HepG2 (cell line): ENCODE data around the gene ABCC2. TPM values are rescaled to one million over a fixed set of nuclear protein-coding genes. Genes with fewer than 3 reads are reported as not detected.
A peak's percentile ranks its signal among the peaks of the same experiment; 100 is the strongest.

Experiments used
- ATAC-seq: fragments of 200-7000 bp; cut with Tn5 transposase; 3 replicates; pipeline ENCODE4 v1.9.1; 2020; ENCODE audit warnings: mild to moderate bottlenecking, moderate library complexity
- BruUV-seq: library from RNA; stranded (reverse); fragments of 400-500 nt; replicated peaks from 2 replicates; lab custom pipeline; 2021; lab: Mats Ljungman, UMichigan
- CTCF ChIA-PET: fragments of 300-600 bp; formaldehyde crosslinking; extraction: SDS; loops from one replicate; lab custom pipeline; 2021; ENCODE audit warnings: low total read pairs, inconsistent platforms, low intra/inter-chr PET ratio; lab: Yijun Ruan, JAX
- POLR2A ChIA-PET: fragments of 350-600 bp; sonication (Branson Sonifier 250); formaldehyde crosslinking; loops from one replicate; lab custom pipeline; 2020; ENCODE audit warnings: antibody characterized with exemption, inconsistent platforms; lab: Yijun Ruan, JAX
- DNase-seq: peaks from one replicate; pipeline ENCODE4 v3.0.0-alpha.2; 2015; ENCODE audit warnings: low spot score
- FAIRE-seq: peaks from 3 replicates; lab custom pipeline; 2011; peaks lifted over from hg19 to GRCh38; lab: Jason Lieb, UNC
- H2AFZ ChIP-seq: one replicate; pipeline ENCODE4 v1.6.1; 2011; ENCODE audit warnings: low read length, inconsistent platforms
- H3K27ac ChIP-seq: fragments of 300-600 bp; 3 replicates; pipeline ENCODE4 v1.8.0; 2011; ENCODE audit warnings: mixed run types, mild to moderate bottlenecking, mixed read lengths, low read length, inconsistent platforms; ENCODE audit not compliant: insufficient read depth; ENCODE audit errors: extremely low read length
- H3K27me3 ChIP-seq, 2 experiments: fragments of 200-600 bp in 1 of 2; 2 replicates in 1 of 2; 3 replicates in 1 of 2; pipeline versions ENCODE4 v1.6.0 to v1.8.0; 2011; ENCODE audit warnings: low read length in 2 of 2, mild to moderate bottlenecking in 2 of 2, moderate library complexity in 2 of 2, inconsistent platforms in 1 of 2; ENCODE audit not compliant: insufficient read depth in 2 of 2, control insufficient read depth in 1 of 2
- H3K36me3 ChIP-seq, 2 experiments: fragments of 200-600 bp in 1 of 2; replicated peaks in 1 of 2; 2 replicates in 1 of 2; 3 replicates in 1 of 2; pipeline versions ENCODE4 v1.5.1 to v1.8.0; 2011; ENCODE audit warnings: low read length in 2 of 2, inconsistent platforms in 1 of 2; ENCODE audit not compliant: insufficient read depth in 2 of 2, control insufficient read depth in 1 of 2
- H3K4me1 ChIP-seq: 2 replicates; pipeline ENCODE4 v1.5.1; 2012; ENCODE audit warnings: low read length, inconsistent platforms; ENCODE audit not compliant: insufficient read depth
- H3K4me2 ChIP-seq: 2 replicates; pipeline ENCODE4 v1.6.0; 2011; ENCODE audit warnings: low read depth, low read length, inconsistent platforms
- H3K4me3 ChIP-seq, 3 experiments: fragments of 200-600 bp in 1 of 3; sonication (generic), shearing (Covaris generic) in 1 of 3; replicated peaks in 1 of 3; 2 replicates each; pipeline ENCODE4 v1.5.1; 2011 to 2016; ENCODE audit warnings: low read length in 3 of 3, inconsistent platforms in 2 of 3, low read depth in 2 of 3, mild to moderate bottlenecking in 2 of 3, control low read depth in 1 of 3, mixed read lengths in 1 of 3; ENCODE audit not compliant: insufficient read depth in 1 of 3
- H3K79me2 ChIP-seq: one replicate; pipeline ENCODE4 v1.6.1; 2011; ENCODE audit warnings: low read length, inconsistent platforms; ENCODE audit not compliant: insufficient read depth
- H3K9ac ChIP-seq: 2 replicates; pipeline ENCODE4 v1.6.0; 2011; ENCODE audit warnings: mild to moderate bottlenecking, low read depth, low read length, inconsistent platforms; ENCODE audit not compliant: insufficient read depth
- H3K9me3 ChIP-seq: 2 replicates; pipeline ENCODE4 v1.5.1; 2012; ENCODE audit warnings: mild to moderate bottlenecking, low read length
- H4K20me1 ChIP-seq: 2 replicates; pipeline ENCODE4 v1.6.0; 2011; ENCODE audit warnings: inconsistent platforms, mild to moderate bottlenecking, low read length, moderate library complexity; ENCODE audit not compliant: insufficient read depth
- ARHGAP35 ChIP-seq: sonication (generic); formaldehyde crosslinking; IDR thresholded peaks from 2 replicates; pipeline ENCODE4 v1.9.0; 2022; ENCODE audit warnings: mild to moderate bottlenecking, inconsistent platforms, moderate library complexity, missing genetic modification reagents, borderline replicate concordance
- ASH2L ChIP-seq: fragments of 300-600, 200-600 bp; sonication (generic); IDR thresholded peaks from 2 replicates; pipeline ENCODE4 v1.7.0; 2017; ENCODE audit warnings: low read depth, mild to moderate bottlenecking, moderate library complexity, mixed read lengths, low read length; ENCODE audit not compliant: insufficient read length
- CBX1 ChIP-seq: IDR thresholded peaks from one replicate; pipeline ENCODE4 v1.6.1; 2016; ENCODE audit warnings: antibody characterized with exemption, low read depth
- CREB3 ChIP-seq: sonication (generic); formaldehyde crosslinking; IDR thresholded peaks from 2 replicates; pipeline ENCODE4 v1.5.0; 2020; ENCODE audit warnings: missing genetic modification reagents
- DMAP1 ChIP-seq: IDR thresholded peaks from 2 replicates; pipeline ENCODE4 v1.6.1; 2016
- GFI1 ChIP-seq: sonication (generic); formaldehyde crosslinking; IDR thresholded peaks from 2 replicates; pipeline ENCODE4 v1.5.0; 2020; ENCODE audit warnings: missing genetic modification reagents, mild to moderate bottlenecking, borderline replicate concordance
- GZF1 ChIP-seq: sonication (generic); formaldehyde crosslinking; IDR thresholded peaks from 2 replicates; pipeline ENCODE4 v1.5.1; 2020; ENCODE audit warnings: mild to moderate bottlenecking, missing genetic modification reagents
- HDAC6 ChIP-seq: fragments of 200-600 bp; sonication (generic); IDR thresholded peaks from 2 replicates; pipeline ENCODE4 v1.7.0; 2017; ENCODE audit warnings: mild to moderate bottlenecking, antibody characterized with exemption, low read length, low read depth
- SAP130 ChIP-seq: IDR thresholded peaks from 2 replicates; pipeline ENCODE4 v1.6.1; 2016; ENCODE audit warnings: low read depth
- SIN3A ChIP-seq: IDR thresholded peaks from 2 replicates; pipeline ENCODE4 v1.6.1; 2011; ENCODE audit warnings: low read depth, mild to moderate bottlenecking, control low read depth, low read length, borderline replicate concordance
- SMAD1 ChIP-seq: sonication (generic); formaldehyde crosslinking; IDR thresholded peaks from 2 replicates; pipeline ENCODE4 v1.4.0; 2020; ENCODE audit warnings: missing genetic modification reagents, low read depth, mild to moderate bottlenecking, borderline replicate concordance
- SYNCRIP ChIP-seq: fragments of 200-400 bp; formaldehyde crosslinking; IDR thresholded peaks from 2 replicates; pipeline ENCODE4 v1.6.1; 2018; ENCODE audit warnings: mild to moderate bottlenecking, low read depth, low read length; ENCODE audit not compliant: insufficient read depth
- TBX2 ChIP-seq: sonication (generic); formaldehyde crosslinking; IDR thresholded peaks from 2 replicates; pipeline ENCODE4 v1.5.0; 2020; ENCODE audit warnings: missing genetic modification reagents, mild to moderate bottlenecking, borderline replicate concordance
- U2AF2 ChIP-seq: fragments of 200-400 bp; formaldehyde crosslinking; IDR thresholded peaks from 2 replicates; pipeline ENCODE4 v1.6.1; 2017; ENCODE audit warnings: low read depth, mild to moderate bottlenecking, low read length
- ZNF577 ChIP-seq: sonication (generic); formaldehyde crosslinking; IDR thresholded peaks from 2 replicates; pipeline ENCODE4 v1.4.0; 2020; ENCODE audit warnings: mild to moderate bottlenecking, low read depth, missing genetic modification reagents, borderline replicate concordance
- ZNF605 ChIP-seq: sonication (generic); formaldehyde crosslinking; IDR thresholded peaks from 2 replicates; pipeline ENCODE4 v1.8.0; 2022; ENCODE audit warnings: mild to moderate bottlenecking, missing genetic modification reagents
- ZNF788 ChIP-seq: sonication (generic); formaldehyde crosslinking; IDR thresholded peaks from 2 replicates; pipeline ENCODE4 v1.5.0; 2020; ENCODE audit warnings: mild to moderate bottlenecking, missing genetic modification reagents, borderline replicate concordance
- ZSCAN25 ChIP-seq: sonication (generic); formaldehyde crosslinking; IDR thresholded peaks from 2 replicates; pipeline ENCODE4 v1.8.0; 2022; ENCODE audit warnings: mild to moderate bottlenecking, missing genetic modification reagents
- WGBS: methylation state at CpG from one replicate; pipeline ENCODE4 v1.1.6; 2017; ENCODE audit warnings: low lambda C conversion rate; 5-methylcytosine and 5-hydroxymethylcytosine counted together
- in situ Hi-C: cut with HindIII; loops from 2 replicates; pipeline ENCODE4 v1.10.0; 2017; ENCODE audit warnings: low pct_unique_long_range_greater_than_20kb; ENCODE audit not compliant: extremely low pct_ligation_motif_present
- intact Hi-C: fragments of 100-400 bp; cut with micrococcal nuclease; formaldehyde crosslinking; loops from one replicate; pipeline ENCODE4 v1.10.0; 2022; ENCODE audit not compliant: unreplicated experiment
- polyA plus RNA-seq, 8 experiments: library from polyadenylated mRNA; depleted of rRNA in 3 of 8; stranded (reverse) in 7 of 8; unstranded in 1 of 8; fragments of >200 nt; fragmentation: Illumina TruSeq in 4 of 8; extraction: Trizol in 4 of 8; gene quantifications; 2 replicates each; pipeline versions ENCODE4 v1.2.1 to v1.2.3, GENCODE V29; 2011 to 2016; ENCODE audit warnings: low read depth in 4 of 8, missing spikeins in 1 of 8, mixed read lengths in 1 of 8; ENCODE audit not compliant: insufficient read depth in 1 of 8
- total RNA-seq, 5 experiments: library from RNA; depleted of rRNA; stranded (reverse); fragments of >200 nt; fragmentation: Illumina TruSeq; extraction: Trizol; gene quantifications; 2 replicates each; pipeline ENCODE4 v1.2.3, GENCODE V29; 2016; ENCODE audit warnings: low read depth in 1 of 5
- TF ChIP-seq, protein P1 (sequence below): sonication (generic); formaldehyde crosslinking; IDR thresholded peaks from 2 replicates; pipeline ENCODE4 v1.4.0; 2020; ENCODE audit warnings: mild to moderate bottlenecking, low read depth, missing genetic modification reagents
- TF ChIP-seq, protein P2 (sequence below): IDR thresholded peaks from 2 replicates; pipeline ENCODE4 v1.6.1; 2018; ENCODE audit warnings: missing genetic modification reagents

The ABCC2 gene
- total and polyA plus RNA-seq, 2 of the 13 experiments (the other 11 are each of a cell fraction or from before 2014, with no cell fraction given): 181 to 497 TPM

DNA sequence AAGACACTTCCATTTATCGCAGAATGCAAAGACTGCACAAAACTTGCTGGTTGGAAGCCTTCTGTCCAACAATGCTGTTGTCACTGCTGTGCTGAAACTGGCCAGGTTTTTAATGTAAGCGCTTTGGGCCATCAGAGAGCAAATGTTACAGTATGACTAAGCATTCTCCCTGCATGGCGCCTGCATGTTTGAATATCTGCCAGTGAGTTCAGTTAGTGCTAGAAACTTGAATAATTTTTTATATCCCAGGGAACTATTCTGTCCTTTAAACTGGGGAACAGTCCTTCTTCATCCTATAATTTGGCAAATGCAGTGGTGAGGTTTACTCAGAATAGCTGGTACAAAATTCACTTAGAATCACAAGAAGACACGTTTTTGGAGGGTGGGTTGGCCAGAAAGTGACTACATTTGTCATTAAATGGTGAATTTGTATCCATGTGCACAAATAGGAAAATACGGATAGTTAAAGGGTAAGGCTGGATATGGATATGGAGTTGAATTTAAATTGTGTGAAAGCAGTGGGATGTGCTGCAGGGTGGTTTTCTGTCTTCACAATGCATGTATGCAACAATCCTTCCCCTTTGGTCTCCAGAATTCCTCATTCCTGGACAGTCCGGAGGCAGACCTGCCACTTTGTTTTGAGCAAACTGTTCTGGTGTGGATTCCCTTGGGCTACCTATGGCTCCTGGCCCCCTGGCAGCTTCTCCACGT is 1.7 kb downstream of the ABCC2 start:
- peak; percentile 58 for DNase-seq
- H3K9ac ChIP-seq: peak overlapping the region; percentile 94
- TF ChIP-seq CBX1 (no peak), GFI1 (no peak), ARHGAP35 (CRISPR knock-in tag) (no peak), DMAP1 (CRISPR knock-in tag) (0 out of 2 replicates have a peak, but pooled peaks have one; percentile 29), ZNF788 (CRISPR knock-in tag) (peak; percentile 22; the same call in 1 of the 2 replicates), CREB3 (CRISPR knock-in tag) (no peak), U2AF2 (no peak), HDAC6 (0 out of 2 replicates have a peak, but pooled peaks have one; percentile 27), TBX2 (CRISPR knock-in tag) (0 out of 2 replicates have a peak, but pooled peaks have one; percentile 39), SAP130 (peak; percentile 82), ZNF605 (0 out of 2 replicates have a peak, but pooled peaks have one; percentile 23), ZSCAN25 (no peak), SMAD1 (no peak), SIN3A (peak; percentile 40), SYNCRIP (no peak), GZF1 (CRISPR knock-in tag) (0 out of 2 replicates have a peak, but pooled peaks have one; percentile 52), ASH2L (peak; percentile 18), ZNF577 (CRISPR knock-in tag) (no peak)
- TF ChIP-seq, protein P1, sequence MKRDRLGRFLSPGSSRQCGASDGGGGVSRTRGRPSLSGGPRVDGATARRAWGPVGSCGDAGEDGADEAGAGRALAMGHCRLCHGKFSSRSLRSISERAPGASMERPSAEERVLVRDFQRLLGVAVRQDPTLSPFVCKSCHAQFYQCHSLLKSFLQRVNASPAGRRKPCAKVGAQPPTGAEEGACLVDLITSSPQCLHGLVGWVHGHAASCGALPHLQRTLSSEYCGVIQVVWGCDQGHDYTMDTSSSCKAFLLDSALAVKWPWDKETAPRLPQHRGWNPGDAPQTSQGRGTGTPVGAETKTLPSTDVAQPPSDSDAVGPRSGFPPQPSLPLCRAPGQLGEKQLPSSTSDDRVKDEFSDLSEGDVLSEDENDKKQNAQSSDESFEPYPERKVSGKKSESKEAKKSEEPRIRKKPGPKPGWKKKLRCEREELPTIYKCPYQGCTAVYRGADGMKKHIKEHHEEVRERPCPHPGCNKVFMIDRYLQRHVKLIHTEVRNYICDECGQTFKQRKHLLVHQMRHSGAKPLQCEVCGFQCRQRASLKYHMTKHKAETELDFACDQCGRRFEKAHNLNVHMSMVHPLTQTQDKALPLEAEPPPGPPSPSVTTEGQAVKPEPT (CRISPR knock-in tag): no peak
- TF ChIP-seq, protein P2, sequence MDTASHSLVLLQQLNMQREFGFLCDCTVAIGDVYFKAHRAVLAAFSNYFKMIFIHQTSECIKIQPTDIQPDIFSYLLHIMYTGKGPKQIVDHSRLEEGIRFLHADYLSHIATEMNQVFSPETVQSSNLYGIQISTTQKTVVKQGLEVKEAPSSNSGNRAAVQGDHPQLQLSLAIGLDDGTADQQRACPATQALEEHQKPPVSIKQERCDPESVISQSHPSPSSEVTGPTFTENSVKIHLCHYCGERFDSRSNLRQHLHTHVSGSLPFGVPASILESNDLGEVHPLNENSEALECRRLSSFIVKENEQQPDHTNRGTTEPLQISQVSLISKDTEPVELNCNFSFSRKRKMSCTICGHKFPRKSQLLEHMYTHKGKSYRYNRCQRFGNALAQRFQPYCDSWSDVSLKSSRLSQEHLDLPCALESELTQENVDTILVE (CRISPR knock-in tag): no peak

More for the DNA sequence above, 1.7 kb downstream of the ABCC2 start:
- in situ Hi-C loops: loop anchor here (5.0 kb wide), 1 partner anchor 52 kb away; the partner anchor contains the start of genes COX15 and CUTC
- ATAC-seq (no peak), FAIRE-seq (no peak)
- Histone ChIP-seq H3K4me3 (peak overlapping the region; percentile 73 to 98 (median 91)), H3K4me1 (peaks cover 77% of the 10 kb centered on the region), H3K4me2 (peak overlapping the region; percentile 94), H3K36me3 (peaks cover 11 to 32% of the 10 kb centered on the region in 2 experiments), H3K9me3 (no peaks in the 10 kb centered on the region), H4K20me1 (peaks cover 22% of the 10 kb centered on the region), H3K27ac (peak overlapping the region; percentile 95), H3K79me2 (peaks cover 65% of the 10 kb centered on the region), H3K27me3 (no peaks in the 10 kb centered on the region; a peak in 1 of 5 replicates), H2AFZ (no peak overlapping the region)
- no TSS peak for BruUV-seq
- intact Hi-C loops: no loop called here
- ChIA-PET POLR2A (interaction anchor here (1.2 to 2.4 kb wide), 2 partner anchors 14 to 52 kb away, joined by 3 to 26 read pairs; partner anchors contain the start of genes COX15 and CUTC), CTCF (no interaction called here)
- WGBS: 3% methylated on average over 7 of the region's 7 CpGs
